CD4-positive, alpha-beta T cell treated with Interleukin-15 for 1 hour (primary cell): ENCODE measurements around the gene SCARB1.

Experiments used
- DNase-seq: peaks from one replicate; pipeline ENCODE4 v3.0.0-alpha.2; 2020

The SCARB1 gene

DNA sequence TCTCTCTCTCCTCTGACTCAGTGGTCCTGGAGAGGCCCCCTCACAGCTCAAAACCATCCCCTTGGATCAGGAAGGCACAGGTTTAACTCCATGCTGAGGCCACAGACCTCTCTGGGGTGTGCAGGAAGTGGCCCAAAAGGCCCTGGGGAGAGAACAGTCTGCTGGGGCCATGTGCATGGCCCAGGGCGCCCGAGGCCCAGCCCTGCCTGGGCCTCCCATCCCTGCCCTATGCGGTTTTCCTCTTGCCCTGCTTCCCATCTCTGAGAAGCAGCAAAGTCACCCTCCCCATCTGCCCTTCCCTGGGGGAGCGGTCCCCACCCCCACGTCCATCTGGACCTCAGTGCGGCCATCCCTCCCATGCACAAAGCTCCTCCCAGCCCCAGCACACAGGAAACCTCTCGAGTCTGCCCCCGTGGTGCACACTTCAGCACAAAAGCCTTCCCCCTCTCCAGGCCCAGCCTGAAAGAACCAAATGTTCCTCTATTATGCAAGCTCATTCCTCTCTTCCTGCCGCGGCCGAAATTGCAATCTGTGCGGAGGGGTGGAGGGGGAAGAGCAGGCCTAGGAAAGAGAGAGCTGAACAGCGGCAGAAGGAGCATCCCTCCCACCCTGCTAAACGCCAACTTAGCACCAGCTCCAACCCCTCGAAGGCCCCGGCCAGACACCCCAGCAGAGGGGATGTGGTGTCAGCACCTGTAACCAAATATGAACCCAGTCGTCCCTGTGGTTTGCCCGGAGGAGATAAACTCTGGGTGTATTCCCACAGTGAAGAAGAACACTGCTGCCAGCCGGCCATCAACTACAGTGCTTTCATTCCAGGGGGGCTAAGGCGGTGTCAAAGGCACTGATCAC lies 108.5 kb downstream of the SCARB1 start:
- DNase-seq, result peak; percentile 62

DNA sequence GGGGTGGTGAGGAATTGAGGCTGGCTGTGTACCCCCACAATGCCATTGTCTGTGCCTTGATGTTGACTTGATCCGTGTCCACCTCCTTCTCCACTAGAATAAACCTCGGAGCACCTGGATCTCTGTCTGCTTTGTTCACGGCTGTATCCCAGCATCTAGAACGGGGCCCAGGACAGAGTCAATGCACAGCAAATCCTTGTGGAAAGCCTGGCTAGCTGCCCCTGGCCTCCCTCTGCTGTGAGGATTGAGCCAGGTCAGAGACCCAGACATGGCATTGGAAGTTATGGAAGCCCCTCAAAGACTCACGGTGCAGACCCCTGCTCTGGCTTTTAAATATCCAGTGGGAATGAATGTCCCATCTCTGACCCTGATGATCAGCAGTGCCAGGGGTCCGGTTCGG lies 109.2 kb downstream of the SCARB1 start:
- DNase-seq, result no peak

DNA sequence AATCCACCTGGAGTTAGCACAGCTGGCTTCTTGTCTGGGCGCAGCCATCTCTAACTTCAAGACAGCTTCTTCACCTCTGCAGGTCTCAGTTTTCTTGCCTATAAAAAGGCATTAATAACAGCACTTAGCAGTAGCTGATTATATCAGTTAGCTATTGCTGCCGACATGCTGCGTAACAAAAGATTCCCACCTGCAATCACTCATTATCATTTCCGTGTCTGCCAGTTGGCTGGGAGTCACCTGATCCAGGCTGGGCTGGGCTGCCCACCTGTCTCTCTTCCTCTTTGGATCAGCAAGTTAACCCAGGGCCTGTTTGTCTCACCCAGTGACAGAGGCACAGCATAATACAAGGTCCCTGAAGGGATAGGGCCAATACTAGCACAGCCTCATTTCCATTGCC lies 109.7 kb downstream of the SCARB1 start:
- no peak for DNase-seq

DNA sequence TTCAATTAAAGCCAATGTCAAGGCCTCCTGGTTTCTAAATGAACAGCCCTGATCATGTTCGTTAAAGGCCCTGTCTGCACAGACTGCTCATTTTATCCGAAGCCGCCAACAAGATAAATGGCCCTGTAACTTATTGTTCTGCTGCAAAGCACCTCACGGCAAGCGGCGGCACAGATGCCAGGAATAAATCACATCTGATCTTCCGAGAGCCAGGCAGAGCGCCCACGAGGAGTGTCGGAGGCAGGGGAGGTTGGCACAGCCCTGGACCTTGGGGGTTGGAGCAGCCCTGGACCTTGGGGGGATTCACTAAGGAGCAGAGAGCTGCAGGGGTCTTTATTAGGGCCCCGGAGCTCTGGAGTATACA lies 110.5 kb downstream of the SCARB1 start:
- DNase-seq, result no peak

DNA sequence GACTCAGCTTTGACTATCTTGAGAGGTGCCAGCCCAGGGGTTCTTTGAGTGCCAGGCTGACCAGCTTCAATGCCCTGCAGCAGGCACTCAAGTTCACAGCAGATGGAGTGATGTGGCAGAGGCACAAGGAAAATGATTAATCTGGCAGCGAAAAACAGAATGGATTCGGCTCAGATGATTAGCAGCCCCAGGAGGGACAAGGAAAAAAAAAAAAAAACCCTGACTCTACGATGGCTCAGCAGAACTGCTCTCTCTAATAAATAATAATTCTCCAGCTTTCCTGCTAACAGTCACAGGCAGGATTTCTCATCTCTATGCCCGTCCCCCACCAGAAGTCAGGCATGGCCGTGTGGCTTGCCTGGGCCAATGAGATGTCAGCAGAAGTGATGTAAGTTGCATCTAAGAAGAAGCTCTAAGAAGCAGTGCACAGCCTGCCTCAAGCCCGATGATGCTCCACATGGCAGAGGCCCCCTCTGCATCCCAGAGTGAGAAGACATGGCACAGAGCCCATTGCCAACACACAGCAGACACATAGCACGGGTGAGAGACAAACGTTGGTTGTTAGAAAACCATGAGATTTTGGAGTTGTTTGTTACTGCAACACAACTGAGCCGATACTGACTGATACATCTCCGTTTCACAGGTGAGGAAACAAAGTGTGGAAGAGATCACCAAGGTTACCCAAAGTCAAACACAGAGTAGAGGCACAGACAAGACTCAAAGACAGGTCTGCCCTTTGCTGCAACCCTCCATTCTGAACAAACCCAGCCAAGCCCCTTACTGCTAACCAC lies 111.0 kb downstream of the SCARB1 start:
- peak; percentile 37 for DNase-seq

DNA sequence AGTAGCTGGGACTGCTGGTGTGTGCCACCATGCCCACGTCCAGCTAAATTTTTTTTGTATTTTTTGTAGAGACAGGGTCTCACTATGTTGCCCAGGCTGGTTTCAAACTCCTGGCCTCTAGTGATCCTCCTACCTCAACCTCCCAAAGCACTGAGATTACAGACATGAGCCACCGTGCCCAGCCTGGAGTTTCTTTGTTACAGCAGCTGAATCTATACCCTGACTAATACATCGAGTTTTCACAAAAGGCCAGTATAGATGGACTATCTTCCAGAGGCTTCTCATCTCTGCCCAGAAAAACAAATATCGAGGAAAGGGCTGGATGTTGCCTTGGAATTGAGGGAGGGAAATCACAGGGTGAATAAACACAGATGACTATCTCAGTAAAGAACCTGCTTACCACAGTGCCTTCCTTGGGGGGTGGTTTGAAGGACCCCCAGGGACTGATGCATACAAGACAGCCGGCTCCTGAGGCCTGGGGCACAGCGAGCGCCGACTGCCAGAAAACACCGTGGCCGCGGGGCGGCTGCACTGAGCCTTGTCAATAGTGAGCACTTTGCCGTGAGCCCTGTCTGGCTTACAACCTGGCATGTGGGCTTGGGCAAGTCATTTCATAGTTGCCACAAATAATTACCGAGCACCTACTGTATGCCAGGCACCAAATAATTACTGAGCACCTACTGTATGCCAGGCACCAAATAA lies 111.9 kb downstream of the SCARB1 start:
- DNase-seq, result no peak

DNA sequence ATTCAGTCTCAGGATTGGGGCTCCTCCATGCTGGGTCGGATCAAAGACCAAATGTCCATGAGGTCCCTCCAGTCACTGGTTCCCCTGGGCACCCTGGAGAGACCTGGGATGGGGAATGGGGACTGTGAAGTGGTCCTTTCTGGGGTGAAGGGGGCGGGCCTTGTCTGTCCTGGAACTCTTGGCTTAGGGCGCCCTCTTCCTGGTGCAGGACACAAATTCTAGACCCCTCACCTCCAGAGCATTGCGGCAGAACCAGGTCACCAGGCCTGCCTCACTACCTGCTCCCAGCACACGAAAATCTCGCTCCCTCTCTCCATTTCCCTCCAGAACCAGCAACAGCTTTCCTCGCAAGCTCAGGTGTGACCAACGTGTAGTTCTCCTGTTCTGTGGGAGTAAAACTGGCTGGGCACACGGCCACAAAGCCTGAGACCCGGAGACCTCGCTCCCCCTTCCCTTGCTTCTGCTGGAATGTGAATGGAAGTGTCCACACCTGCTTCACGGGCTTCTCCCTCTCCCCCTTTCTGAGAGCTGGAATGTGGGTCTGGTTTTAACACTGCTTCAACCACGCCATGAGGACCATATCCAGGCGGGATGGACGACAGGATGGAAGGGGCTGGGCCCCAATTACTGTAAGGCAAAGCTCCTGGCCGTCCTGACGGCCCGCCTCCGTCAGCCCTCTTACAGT lies 112.7 kb downstream of the SCARB1 start:
- DNase-seq, result no peak

DNA sequence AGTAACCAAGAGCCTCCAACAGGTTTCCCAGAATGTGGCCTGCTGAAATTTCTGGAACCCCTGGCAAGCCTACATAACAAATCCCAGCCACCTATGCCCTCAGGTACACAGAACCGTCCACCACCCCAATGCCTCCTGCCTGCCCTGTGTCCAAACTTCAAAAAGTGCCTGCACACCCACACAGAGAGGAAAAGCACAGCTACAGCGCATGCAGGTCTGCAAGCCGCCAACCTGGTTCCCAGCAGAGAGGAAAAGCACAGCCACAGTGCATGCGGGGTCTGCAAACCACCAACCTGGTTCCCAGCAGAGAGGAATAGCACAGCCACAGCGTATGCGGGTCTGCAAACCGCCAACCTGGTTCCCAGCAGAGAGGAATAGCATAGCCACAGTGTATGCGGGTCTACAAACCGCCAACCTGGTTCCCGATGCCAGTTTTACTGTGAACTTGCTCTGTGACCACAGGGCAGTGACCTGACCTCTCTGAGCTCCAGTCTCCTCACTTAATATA lies 113.5 kb downstream of the SCARB1 start:
- no peak for DNase-seq

DNA sequence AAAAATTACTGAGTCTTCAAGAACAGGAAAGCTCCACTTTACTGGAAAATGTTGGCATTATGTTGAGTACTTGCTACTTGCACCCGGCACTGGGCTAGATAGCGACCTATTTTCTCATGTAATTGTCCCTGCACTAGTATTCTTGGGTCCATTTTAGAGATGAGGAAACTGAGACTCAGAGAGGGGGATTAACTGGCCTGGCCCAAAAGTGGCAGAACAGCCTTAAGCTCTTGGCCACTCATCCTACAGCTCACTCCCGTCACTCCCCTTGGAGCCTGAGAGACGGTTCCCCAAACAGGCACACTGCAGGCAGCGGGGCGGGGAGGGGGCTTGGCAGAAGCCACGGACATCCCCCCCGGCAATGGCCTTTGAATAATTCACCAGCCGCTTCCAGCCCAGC lies 113.9 kb downstream of the SCARB1 start:
- no peak for DNase-seq

DNA sequence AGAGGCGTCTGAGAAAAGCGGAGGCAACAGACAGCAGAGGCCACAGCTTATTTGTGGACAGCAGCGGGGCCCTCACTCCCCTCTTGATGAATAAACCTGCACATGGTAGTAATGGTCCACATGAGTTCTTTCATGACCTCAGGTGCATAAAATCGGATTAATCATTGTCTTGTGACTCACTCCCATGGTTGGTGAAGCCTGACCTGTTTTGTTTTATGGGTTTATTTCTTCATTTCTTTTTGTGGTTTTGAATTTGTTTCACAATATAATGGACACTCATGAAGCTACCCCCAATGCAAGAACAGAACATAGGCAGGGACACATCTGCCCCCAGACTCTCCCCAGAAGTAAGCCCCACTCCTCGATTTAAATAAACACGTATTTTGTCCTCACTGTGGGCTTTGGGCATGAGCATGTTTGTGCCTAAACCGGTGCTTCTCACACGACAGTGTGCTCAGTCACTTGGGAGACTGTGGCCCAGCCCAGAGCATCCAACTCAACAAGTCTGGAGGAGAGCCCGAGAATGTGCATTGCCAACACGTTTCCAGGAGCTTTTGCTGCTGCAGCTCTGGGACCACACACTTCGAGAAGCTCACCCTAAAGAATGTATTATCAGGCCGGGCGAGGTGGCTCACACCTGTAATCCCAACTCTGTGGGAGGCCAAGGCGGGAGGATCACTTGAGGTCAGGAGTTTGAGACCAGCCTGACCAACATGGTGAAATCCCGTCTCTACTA lies 116.1 kb downstream of the SCARB1 start:
- DNase-seq, result no peak

DNA sequence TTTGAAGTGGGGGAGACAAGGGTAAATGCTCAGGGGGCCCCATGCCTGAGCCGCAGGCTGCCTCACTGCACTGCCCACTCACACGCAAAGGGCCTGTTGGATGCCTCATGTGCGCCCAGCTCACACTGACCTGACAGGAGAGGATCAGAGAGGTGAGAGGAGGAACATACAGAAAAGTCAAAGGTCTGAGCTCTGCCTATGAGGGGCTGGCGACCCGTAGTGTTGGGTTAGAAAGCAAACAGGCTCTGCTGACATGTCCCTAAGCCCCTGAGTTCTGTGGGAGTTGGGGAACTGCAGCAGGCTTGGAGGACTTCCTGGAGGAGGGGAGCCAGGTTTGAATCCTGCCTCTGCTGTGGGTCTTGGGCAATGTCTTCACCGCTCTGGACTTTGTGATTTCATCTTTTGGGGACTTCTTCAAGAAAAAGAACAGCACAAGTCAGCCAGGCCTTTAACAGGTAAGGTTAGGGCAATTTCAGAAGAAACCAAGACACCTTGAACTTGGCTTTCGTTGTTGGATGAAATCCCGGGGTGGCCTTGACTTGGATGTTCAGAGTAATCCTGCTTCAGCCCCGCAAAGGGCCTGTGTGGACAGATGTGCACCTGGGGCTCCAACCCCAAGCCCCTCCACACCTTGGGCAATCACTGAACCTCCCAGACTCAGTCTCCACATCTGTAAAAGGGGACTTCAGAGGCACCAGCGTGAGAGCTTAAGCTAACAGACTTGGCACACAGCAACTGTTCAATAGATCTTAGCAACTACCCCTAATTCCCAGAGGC lies 116.8 kb downstream of the SCARB1 start:
- no peak for DNase-seq

DNA sequence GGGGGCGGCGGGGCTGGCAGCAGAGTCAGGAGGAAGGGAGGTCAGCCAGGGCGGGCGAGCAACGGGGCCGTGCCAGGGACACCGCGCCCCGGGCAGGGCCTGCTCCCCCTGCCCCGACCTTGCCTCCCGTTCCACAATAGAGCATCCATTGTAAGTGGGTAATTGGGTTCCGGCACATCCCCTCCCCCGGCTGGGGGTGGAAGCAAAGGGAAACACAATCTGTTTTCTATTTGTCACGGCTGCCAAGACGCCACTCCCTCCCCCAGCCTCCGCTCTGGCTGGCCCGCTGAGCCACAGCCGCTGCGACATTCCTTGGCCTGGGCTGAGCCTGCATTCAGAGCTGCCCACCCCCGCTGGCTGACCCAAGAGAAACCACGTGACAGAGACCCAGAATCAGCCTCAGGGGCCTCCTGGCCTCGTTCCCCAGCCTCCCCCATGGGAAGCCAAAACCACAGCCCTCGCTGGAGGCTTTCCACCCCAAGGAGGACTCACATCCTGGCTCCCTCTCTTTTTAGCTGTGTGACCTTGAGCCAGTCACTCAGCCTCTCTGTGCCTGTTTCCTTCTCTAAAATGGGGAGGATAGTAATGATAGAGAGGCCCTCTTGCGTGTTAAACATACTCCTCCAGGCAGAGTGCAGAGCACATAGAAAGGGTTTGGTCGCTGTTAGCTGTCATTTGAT lies 117.6 kb downstream of the SCARB1 start:
- DNase-seq, result peak; percentile 42

DNA sequence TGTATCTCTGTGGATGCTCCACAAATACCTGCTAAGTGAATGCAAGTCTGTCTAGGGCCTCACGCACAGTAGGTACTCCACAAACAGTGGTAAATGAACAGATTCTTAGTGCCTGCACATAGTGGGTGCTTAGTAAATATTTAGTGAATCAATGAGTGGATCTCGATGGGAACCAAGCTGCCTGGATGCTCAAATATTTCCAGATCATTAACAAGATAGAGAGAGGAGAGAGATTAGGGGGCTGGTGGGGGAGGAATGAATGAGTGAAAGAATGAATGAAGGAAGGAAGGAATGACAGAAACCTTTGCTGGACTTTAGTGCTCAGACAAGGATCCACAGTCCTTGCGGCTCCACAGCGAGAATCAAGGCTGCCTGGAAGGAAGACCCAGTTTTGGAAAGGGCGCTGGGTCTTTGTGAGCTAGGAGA lies 118.2 kb downstream of the SCARB1 start:
- DNase-seq, result no peak

DNA sequence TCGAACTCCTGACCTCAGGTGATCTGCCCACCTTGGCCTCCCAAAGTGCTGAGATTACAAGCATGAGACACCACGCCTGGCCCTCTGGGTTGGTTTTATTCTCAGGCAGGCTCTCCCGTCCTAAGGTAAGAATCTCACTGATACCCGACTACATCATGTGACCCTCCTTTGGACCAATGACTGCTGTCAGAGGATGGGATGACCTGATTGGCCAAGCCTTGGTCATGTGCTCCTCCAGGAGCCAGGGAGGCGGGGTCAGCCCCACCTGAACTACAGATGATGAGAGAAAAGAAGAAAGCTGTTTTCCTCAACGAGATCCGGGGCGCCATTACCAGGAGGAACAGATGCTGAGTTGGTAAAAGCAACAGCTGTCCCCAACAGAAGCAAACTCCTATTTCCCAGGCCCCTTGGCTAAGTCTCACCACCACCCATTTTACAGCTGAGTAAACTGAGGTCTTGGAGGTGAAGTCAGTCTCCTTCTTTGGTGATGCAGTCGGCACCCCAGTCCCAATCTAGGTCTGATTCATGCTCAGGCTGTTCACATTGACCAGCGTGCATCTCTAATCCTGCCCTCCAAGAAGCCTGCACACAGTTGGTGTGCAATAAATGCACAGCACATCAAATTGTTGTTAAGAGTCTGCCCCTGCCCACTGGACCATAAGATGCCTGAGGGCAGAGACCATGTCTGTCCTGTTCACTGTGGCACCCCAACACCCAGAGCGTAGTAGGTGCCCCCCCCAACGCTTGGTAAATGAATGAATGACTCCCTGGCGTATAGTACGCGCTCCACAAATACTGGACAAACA lies 118.8 kb downstream of the SCARB1 start:
- DNase-seq, result no peak

DNA sequence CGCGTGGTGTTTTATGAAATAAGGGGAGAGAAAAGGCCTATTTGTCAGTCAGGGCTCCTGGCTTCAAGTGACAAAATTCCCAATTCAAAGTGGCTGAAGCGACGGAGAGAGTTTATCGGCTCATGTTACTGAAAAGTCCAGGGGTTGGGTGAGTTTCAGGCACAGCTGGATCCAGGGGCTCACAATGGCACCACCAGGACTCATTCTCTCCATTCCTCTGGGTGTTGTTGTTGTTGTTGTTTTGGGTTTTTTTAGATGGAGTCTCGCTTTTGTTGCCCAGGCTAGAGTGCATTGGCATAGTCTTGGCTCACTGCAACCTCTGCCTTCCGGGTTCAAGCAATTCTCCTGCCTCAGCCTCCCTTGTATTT lies 119.4 kb downstream of the SCARB1 start:
- DNase-seq, result no peak

DNA sequence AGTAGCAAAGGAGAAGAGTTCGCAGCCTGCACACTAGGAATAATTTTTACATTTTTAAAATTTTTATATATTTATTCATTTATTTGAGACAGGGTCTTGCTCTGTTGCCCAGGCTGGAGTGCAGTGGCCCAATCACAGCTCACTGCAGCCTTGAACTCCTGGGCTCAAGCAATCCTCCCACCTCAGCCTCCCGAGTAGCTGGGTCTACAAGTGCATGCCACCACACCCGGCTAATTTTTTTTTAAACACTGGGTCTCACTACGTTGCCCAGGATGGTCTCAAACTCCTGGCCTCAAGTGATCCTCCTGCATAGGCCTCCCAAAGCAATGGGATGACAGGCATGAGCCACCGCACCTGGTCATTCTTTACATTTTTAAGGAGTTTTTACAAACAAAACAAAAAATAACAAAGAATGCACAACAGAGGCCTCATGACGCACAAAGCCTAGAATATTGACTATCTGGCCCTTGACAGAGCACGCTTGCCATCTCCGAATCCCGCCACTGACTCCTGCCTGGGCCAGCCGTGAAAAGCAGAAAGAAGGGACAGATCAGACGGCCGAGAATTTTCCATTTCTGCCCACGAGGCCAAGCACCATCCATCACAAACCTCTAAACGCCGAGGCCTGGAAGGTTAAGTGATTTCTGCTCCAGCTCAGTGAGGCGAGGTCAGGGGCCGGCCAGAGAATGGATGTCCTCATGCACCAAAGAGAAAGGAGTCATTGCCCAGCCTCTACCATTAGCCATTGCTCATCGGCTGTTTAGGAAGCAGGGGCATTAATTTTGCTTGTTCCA lies 120.0 kb downstream of the SCARB1 start:
- no peak for DNase-seq

DNA sequence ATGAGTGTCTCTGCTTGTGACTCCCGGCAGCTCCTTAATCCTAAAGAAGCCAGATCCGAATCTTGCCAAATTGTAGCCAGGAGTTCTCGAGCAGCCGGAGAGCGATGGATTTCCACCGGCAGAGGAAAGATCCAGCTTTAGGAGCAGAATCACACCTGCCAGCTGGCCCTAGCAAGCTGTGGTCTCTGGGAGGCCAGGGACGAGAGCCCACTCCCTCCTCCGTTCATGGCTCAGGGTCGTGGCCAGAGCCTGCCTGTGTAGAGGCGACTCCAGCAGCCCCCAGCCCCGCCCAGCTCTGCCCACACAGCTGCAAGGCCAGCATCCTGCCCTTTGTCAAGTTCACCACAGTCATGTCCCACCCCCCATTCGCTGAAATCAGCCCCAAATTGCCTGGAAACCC lies 121.0 kb downstream of the SCARB1 start:
- no peak for DNase-seq

DNA sequence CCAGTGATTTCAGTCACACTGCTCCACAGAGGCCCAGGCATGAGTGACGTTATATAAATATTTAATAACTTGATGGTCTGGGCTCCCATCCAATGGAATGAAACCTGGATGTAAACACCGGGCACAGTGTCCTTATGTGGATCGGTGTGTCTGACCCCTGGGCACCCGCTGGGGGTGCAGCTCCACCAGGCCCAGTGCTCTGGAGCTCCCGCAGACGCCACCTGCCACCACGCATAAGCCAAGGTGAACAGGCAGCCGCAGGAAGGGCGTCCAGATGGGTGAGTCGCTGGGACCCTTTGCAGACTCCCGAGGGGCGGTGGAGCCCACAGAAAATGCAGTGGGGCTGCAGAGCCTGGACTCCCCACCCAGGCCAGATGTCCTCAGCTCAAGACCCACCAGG lies 121.6 kb downstream of the SCARB1 start:
- no peak for DNase-seq

DNA sequence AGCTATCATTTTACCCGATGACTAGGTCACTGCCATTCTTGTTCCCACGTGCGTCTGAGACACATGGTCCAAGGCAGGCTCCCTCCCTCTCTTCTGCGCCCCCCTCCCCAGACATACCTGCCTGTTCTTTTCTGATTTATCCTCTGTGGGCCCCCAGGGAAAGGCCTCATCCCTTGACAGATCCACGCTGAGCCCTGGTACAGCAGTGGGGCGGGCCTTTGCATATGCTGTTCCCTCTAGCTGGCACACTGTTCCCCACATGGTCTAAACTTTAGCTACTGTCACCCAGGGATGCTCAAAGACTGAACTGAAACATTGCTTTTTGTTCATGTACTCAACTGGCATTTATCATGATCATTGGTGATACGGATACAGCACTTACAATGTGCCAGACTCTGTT lies 122.5 kb downstream of the SCARB1 start:
- DNase-seq, result no peak
